GM10847 (cell line): ENCODE results near the gene EVI5L.

Experiments
- POLR2A ChIP-seq: IDR thresholded peaks from 2 replicates; pipeline ENCODE4 v1.6.1; 2011; ENCODE audit not compliant: insufficient read length; ENCODE audit errors: extremely low read depth

Gene EVI5L

GRCh38 chr19:7888145-7888825 lies 58.3 kb downstream of the EVI5L start, which contains the start of gene LRRC8E:
TSS of gene LRRC8E (plus strand) at chr19:7888510. CDS start at chr19:7895604, 7,094 bp downstream.
- no peak for TF ChIP-seq POLR2A

- no peak for TF ChIP-seq POLR2A
Observed at GRCh38 chr19:7888826-7889217, 58.8 kb downstream of the EVI5L start.

GRCh38 chr19:7894612-7895309 lies 64.7 kb downstream of the EVI5L start:
- TF ChIP-seq POLR2A = no peak

GRCh38 chr19:7895565-7895964 lies 65.5 kb downstream of the EVI5L start:
- TF ChIP-seq POLR2A = no peak

GRCh38 chr19:7897292-7897691 lies 67.3 kb downstream of the EVI5L start:
- TF ChIP-seq POLR2A = no peak

- no peak for TF ChIP-seq POLR2A
Observed at GRCh38 chr19:7898967-7899366, 68.9 kb downstream of the EVI5L start.

GRCh38 chr19:7899751-7900378 lies 69.8 kb downstream of the EVI5L start:
- TF ChIP-seq POLR2A = no peak

GRCh38 chr19:7900401-7900870 lies 70.4 kb downstream of the EVI5L start:
- no peak for TF ChIP-seq POLR2A

GRCh38 chr19:7900931-7901330 lies 70.9 kb downstream of the EVI5L start:
- TF ChIP-seq POLR2A = no peak

GRCh38 chr19:7901337-7901736 lies 71.3 kb downstream of the EVI5L start:
- no peak for TF ChIP-seq POLR2A

GRCh38 chr19:7902796-7903243 lies 72.8 kb downstream of the EVI5L start:
- no peak for TF ChIP-seq POLR2A

- peak; percentile 92 for TF ChIP-seq POLR2A
Observed at GRCh38 chr19:7903244-7904073, 73.4 kb downstream of the EVI5L start, which contains the start of gene MAP2K7. TSS of gene MAP2K7 (plus strand) at chr19:7903877. CDS start at chr19:7903945, 68 bp downstream.

GRCh38 chr19:7904074-7905020 lies 74.3 kb downstream of the EVI5L start:
- TF ChIP-seq POLR2A = no peak

- TF ChIP-seq POLR2A = no peak
Observed at GRCh38 chr19:7905268-7905667, 75.2 kb downstream of the EVI5L start.
